Chondrocyte (in vitro differentiated cells): ENCODE measurements around the gene GGCT. TPM values are rescaled to one million over a fixed set of nuclear protein-coding genes. Genes with fewer than 3 reads are reported as not detected.

ENCODE experiments used
- DNase-seq: peaks from one replicate; pipeline ENCODE4 v3.0.0; 2021; ENCODE audit warnings: mixed read lengths, low spot score
- H3K27ac Mint-ChIP-seq: one replicate; pipeline ENCODE4 v1.8.0; 2021; ENCODE audit warnings: mild to moderate bottlenecking, moderate library complexity, mixed read lengths; ENCODE audit not compliant: unreplicated experiment
- H3K27me3 Mint-ChIP-seq: 2 replicates; pipeline ENCODE4 v1.8.0; 2021; ENCODE audit warnings: low read depth, mixed read lengths
- H3K36me3 Mint-ChIP-seq: 2 replicates; pipeline ENCODE4 v1.8.0; 2021; ENCODE audit warnings: low read depth, mixed read lengths
- H3K4me1 Mint-ChIP-seq: 2 replicates; pipeline ENCODE4 v1.8.0; 2021; ENCODE audit warnings: low read depth, mild to moderate bottlenecking, mixed read lengths
- H3K4me3 Mint-ChIP-seq: one replicate; pipeline ENCODE4 v1.8.0; 2021; ENCODE audit warnings: mild to moderate bottlenecking, moderate library complexity, mixed read lengths; ENCODE audit not compliant: unreplicated experiment
- H3K9me3 Mint-ChIP-seq: 2 replicates; pipeline ENCODE4 v1.8.0; 2021; ENCODE audit warnings: low read depth, mixed read lengths
- total RNA-seq: library from RNA; stranded (reverse); gene quantifications from 3 replicates; pipeline ENCODE4 v1.2.1, GENCODE V29; 2021
- TF ChIP-seq, protein P1 (sequence below): fragments of 200-600 bp; sonication (generic); IDR thresholded peaks from 2 replicates; pipeline ENCODE4 v1.5.0; 2021; ENCODE audit warnings: antibody characterized with exemption, mild to moderate bottlenecking, moderate library complexity

Gene GGCT
- total RNA-seq, 1 donor from 2014 or later, result 24.4 TPM

DNA sequence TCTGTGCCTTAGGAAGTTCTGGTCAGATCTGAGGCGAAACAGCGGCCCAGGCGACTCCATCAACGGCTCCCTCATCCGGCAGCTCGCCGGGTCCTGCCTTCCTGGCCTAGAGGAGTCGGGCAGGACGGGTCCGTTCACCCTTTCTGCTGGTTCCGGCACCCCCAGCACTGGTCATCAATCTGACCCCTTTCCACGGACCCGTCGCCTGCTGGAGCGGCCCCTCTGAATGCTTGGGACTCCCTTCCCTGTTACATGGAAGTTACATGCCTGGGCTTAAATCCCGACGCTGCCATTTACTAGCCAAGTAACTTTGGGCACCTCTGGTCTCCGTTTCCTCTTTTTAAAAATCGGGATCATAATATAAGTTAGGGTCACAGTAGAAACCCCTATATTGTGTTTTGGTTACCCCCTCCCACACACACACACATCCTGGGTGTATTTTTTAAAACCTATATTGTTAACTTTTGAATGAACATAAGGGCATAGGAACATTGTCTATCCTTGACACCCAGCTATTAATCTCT is 607 bp upstream of the GGCT start:
- DNase-seq, result no peak
- H3K4me1 Mint-ChIP-seq, result peaks cover 29% of the 10 kb centered on the region
- no peaks in the 10 kb centered on the region for H3K36me3 Mint-ChIP-seq
- no peaks in the 10 kb centered on the region for H3K27me3 Mint-ChIP-seq
- TF ChIP-seq, protein P1, sequence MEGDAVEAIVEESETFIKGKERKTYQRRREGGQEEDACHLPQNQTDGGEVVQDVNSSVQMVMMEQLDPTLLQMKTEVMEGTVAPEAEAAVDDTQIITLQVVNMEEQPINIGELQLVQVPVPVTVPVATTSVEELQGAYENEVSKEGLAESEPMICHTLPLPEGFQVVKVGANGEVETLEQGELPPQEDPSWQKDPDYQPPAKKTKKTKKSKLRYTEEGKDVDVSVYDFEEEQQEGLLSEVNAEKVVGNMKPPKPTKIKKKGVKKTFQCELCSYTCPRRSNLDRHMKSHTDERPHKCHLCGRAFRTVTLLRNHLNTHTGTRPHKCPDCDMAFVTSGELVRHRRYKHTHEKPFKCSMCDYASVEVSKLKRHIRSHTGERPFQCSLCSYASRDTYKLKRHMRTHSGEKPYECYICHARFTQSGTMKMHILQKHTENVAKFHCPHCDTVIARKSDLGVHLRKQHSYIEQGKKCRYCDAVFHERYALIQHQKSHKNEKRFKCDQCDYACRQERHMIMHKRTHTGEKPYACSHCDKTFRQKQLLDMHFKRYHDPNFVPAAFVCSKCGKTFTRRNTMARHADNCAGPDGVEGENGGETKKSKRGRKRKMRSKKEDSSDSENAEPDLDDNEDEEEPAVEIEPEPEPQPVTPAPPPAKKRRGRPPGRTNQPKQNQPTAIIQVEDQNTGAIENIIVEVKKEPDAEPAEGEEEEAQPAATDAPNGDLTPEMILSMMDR, result no peak
- peak overlapping the region; percentile 88 for H3K27ac Mint-ChIP-seq
- H3K4me3 Mint-ChIP-seq, result peak overlapping the region; percentile 79
- no peaks in the 10 kb centered on the region for H3K9me3 Mint-ChIP-seq

DNA sequence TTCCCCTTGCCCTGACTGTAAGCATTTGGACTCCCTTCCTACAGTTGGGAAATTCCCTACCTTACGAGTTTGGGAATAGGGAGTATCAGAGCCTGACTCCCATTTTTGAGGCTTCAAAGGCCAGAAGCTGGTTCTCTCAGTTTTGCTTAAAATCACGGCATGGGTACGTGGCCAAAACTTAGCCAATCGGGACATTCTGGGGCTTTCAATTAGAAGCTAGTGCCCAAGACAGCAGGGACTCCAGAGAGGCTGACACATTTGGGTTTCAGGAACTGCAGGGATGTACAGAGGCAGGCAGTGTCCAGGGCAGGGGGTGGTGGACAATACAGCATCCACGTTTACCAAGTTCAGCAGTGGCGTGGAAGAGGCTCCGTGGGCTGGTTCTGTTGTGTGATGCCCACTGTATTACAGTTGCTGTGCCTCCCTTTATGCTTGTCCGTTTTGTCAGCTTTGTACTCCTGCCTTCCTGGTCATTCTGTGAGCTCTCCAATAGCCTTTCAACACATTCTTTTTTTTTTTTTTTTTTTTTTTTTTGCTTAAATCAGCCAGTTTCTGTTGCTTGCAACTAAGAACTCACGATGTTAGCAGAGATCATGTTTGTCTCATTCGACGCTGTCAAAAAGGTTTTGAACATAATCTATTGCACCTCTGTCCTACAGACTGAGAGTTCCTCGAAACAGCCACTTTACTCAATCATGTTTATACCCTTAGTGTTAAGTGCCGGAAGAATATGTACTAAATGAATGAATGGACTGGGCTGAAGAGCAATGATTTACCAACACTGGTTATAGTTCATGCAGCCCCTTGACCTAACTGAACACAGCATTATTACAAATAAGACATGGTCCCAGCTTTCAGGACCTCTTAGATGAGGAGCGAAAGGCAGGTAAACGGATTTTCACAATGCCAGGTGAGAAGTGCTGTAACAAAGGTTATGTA is 1.1 kb downstream of the GGCT start:
- TF ChIP-seq, protein P1, result no peak
- DNase-seq, result no peak
- H3K27me3 Mint-ChIP-seq, result no peaks in the 10 kb centered on the region
- no peaks in the 10 kb centered on the region for H3K9me3 Mint-ChIP-seq
- no peak overlapping the region for H3K27ac Mint-ChIP-seq
- H3K4me1 Mint-ChIP-seq, result peaks cover 29% of the 10 kb centered on the region
- H3K4me3 Mint-ChIP-seq, result peak overlapping the region; percentile 79
- H3K36me3 Mint-ChIP-seq, result peaks cover 2% of the 10 kb centered on the region

DNA sequence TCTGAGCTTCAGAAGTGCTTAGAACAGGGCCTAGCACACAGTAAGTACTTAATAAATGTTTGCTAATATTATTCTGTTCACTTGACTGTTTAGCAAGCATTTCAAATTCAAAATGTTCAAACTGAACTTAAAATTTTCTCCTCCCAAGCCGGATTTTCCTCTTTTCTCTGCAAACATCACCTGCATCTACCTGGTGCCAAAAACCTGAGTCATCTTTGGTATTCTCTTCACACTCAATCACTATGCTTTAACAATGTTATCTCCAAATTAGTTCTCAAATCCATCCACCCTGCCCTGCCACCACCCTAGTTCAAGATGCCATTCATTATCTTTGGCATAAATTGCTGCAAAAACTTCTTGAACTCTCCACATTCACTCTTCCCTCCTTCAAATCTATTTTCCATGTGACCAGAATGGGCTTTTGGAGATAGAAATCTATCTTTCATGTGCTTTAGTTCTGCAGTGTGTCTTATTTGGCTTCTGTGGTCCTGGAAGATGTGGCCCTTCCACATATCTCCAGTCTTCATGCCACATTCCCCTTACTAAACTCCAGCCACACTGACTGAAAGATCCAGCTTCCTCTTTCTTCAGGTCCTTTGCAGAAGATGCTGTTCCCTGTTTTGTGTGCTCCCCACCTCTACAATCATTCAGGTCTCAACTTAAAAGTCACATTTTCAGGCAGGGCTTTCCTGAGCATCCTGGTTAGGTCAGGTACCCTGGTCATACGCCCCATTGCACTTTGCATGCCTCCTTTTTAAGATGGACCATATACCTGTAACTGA is 2.0 kb downstream of the GGCT start:
- TF ChIP-seq, protein P1, result no peak
- DNase-seq, result no peak
- no peaks in the 10 kb centered on the region for H3K27me3 Mint-ChIP-seq
- no peak overlapping the region for H3K27ac Mint-ChIP-seq
- no peak overlapping the region for H3K4me3 Mint-ChIP-seq
- H3K9me3 Mint-ChIP-seq, result no peaks in the 10 kb centered on the region
- peaks cover 29% of the 10 kb centered on the region for H3K4me1 Mint-ChIP-seq
- peaks cover 2% of the 10 kb centered on the region for H3K36me3 Mint-ChIP-seq

DNA sequence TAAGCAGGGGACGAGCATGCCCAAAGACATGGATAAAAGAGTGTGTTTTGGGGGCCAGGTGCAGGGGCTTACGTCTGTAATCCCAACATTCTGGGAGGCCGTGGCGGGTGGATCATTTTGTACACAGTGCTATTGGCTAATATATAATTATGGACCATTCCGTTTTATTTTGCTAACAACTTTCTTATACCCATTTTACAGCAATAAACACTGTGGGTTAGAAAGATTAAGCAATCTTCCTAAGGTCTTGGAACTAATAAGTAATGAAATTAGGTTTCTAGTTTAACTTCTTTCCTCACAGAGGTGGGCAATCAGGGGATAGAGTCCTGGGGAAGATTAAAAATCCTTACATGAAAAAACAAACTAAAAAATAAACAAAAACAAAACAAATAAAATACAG is 3.4 kb downstream of the GGCT start:
- Mint-ChIP-seq H3K27me3 (no peaks in the 10 kb centered on the region), H3K36me3 (peaks cover 9% of the 10 kb centered on the region), H3K4me3 (no peak overlapping the region), H3K4me1 (peaks cover 29% of the 10 kb centered on the region), H3K27ac (no peak overlapping the region), H3K9me3 (no peaks in the 10 kb centered on the region)
- TF ChIP-seq, protein P1, result no peak
- DNase-seq, result no peak

DNA sequence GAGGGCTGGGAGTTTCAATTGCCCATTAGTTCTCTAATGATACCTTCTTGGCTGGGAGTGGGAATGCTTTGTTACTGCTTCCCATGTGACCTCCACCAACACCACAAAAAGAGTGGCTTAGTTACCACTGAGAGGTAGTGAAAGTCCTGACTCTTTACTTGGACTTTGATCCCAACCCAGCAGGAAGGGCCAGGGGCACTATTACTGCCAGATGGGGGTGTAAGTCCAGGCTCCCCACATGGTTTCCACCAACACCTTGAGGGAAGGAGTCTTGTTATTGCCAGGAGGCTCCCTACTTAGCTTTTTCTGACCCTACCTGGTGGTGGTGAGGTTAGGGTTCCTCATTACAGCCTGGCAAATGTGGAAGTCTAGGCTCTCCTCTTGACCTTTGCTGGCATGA is 11.4 kb downstream of the GGCT start:
- peaks cover 29% of the 10 kb centered on the region for H3K9me3 Mint-ChIP-seq
- H3K4me1 Mint-ChIP-seq, result no peaks in the 10 kb centered on the region
- no peak overlapping the region for H3K4me3 Mint-ChIP-seq
- H3K36me3 Mint-ChIP-seq, result peaks cover 15% of the 10 kb centered on the region
- no peak overlapping the region for H3K27ac Mint-ChIP-seq
- TF ChIP-seq, protein P1, result no peak
- no peak for DNase-seq
- no peaks in the 10 kb centered on the region for H3K27me3 Mint-ChIP-seq
